HG03342 (cell line): Measurements from ENCODE around the gene DGKQ.

Experiments used
- ATAC-seq: cut with Tn5 transposase; IDR thresholded peaks from one replicate; pipeline ENCODE4 v1.9.1; 2021; ENCODE audit warnings: mild to moderate bottlenecking, moderate library complexity; ENCODE audit not compliant: unreplicated experiment

The DGKQ gene

DNA sequence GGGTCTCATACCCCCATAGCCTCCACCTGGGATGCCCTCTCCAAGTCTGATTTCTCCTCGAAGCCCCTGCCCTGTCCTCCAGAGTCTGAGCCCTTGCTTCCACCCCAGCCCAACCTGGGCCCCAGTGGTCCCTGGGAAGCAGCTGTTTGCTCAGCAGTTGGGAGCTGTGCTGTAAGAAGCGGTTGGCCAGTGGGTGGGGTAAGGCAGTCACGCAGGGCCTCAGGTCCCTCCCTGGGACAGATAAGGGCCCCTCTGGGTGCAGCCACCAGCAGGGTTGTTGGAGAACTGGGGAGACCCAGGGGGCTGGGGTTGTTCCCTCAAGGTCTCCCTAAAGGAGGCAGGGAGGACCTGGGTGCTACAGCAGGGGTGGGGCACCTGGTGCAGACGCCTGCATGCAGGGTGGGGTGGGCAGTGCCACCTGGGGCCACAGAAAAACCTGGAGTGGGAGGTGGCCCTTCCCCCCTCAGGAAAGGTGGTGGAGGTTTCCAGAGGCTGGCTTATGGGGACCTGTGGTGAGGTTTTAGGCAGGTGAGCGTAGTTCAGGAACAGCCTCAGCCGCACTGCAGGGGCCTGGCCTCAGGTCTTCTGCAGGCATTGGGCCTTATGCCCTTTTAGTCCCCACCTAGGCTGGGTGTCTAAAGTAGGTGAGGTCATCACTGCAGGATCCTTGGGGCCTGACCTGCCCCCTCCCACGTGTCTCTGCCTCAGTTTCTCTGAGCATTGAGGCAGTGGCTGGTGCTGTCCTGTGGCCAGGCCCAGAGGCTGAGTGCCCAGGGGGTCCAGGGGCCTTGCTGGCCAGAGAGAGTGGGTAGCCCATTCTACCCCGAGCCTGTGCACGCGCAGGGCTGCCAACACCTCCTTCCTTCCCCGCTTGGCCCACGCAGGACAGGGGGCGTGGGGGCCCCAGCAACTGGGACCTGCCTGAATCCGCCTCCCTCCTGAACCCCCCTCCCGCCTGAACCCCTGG, 22.9 kb upstream of the DGKQ start:
- no peak for ATAC-seq

DNA sequence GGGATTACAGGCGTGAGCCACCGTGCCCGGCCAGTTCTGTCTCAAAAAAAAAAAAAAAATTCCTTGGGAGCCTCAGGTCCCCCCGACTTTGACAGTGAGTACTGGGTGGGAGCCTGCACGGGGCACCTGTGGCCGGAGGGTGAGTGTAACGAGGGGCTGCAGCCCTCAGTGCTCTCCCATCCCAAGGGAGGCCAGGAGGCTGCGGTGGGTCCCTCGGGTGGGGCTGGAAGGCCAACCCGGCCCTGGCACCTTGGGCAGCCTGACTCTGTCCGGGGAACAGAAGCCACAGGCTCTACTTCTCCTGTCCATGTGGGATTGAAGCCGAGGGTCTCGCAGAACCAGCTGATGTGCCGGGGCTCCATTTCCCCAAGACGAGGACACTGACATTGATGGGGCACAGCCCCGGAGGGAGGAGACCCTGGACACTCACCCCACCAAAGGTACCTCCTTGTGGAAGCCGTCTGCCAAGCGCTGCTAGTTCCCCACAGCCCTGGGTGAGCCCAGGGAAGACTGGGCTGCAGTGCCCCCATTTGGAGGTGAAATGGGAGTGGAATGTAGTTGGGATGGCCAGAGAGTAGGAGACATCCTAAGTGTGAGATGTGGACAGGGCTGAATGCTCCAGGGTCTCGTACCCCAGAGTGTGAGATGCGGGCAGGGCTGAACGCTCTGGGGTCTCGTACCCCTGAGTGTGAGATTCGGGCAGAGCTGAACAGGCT, 22.1 kb upstream of the DGKQ start:
- ATAC-seq, result no peak

DNA sequence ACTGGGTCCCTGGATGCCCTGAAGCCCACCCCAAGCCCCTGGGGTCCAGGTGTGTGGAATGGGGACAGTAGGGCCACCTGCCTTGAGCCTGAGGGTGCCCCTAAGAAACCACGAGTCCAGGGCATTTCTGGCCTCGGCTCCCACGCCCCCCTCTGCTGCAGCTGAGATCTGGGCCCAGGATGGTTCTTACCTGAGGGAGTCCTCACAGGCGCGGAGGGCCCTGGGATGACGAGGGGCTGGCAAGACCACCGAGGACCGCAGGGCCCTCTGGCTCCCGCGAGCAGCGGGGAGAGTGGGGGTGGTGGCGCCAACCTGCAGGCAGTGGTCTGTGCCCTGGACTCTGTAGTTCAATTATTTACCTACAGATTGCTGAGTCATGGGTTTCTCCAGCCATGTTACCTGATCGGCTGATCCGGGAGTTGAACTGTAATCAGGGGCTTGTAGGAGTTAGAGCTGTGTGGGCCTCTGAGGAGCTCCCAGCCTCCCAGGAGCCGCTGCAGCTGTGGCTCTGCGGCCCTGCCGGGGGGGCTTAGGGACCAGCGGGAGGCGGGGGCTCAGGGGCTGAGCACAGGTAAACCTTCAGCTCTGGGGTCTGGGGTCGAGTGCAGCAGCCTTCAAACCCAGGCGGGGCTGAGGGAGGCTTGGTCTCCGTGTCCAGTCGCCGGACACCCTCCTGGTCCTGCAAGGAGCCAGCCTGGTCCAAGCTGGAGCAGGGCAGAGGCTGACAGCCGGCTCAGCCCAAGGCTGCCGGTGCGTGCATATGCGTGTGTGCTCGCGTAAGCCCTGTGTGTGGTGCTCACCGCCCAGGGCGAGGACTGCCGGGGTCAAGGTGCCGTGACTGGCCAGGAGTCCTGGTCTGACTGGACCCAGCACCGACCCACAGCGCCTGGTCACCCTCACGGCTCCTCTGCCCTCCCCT, 20.0 kb upstream of the DGKQ start, which contains the start of gene SLC26A1:
SLC26A1 (minus strand) TSS at position 294 of the 919 bp plus-strand sequence. CDS start 1,701 bp downstream, outside the sequence.
- no peak for ATAC-seq

DNA sequence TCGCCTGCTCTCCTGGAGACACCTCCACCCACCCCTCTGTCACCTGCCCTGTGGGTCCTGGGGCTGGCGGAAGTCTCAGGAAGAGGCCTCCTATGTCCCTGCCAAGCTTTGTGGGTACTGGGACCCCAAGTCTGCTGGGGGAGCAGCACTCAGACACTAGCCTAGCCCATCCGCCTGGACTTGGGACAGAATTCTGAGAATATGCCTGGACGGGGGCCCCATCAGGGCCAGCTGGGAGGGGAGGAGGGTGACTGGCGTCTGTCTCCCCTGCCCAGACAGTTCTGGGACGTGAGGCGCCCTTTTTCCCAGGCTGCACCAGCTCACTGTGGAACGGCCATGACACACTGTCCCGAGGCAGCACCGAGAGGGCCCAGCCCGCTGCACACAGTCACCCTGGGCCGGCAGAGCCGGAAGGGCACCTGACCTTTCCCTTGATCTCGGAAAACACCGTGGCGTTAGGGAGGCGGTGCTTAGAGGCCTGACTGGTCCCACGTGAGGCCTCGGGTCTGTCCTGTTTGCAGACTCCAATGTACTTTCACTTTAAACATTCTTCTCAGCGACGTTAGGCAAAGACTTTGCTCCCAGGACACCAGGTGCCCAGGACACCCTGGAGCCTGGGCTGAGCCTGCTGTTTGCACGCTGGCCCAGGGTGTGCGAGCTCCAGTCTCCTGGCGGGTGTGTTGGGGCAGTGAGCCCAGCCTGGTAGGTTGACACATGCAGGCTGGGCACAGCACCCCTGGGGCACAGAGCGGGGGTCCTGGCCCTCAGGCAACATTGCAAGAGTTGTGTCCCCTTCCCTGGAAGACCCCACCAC, 19.1 kb upstream of the DGKQ start:
- no peak for ATAC-seq

GRCh38 chr4:991451-992296, 18.3 kb upstream of the DGKQ start:
- no peak for ATAC-seq

DNA sequence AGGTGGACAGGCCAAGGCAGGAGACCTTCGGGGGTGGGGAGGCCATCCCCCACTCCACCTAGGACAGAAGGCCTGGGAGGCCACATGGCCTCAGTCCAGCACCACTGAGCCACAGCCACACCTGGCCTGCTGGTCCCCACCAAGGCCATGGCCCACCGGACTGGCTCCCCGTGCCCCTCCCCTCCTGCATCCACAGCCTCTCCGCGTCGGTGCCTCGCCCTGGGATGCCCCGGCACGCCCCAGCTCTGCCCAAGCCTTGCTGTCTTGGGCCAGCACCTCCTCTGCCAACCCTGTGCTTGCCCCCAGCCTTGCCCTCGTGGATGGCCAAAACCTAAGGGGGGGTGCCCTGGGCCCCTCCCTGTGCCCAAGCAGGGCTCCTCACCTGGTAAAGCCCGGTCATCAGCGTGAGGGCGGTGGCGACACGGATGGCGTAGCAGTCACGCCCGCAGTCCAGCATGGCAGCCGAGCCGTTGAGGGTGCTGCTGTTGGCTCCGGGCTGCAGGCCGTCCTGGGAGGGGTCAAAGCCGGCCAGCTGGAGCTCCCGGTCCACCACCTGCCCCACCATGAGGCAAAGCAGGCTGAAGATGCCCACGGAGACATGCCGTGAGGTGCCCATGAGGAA, 17.5 kb upstream of the DGKQ start:
- no peak for ATAC-seq

DNA sequence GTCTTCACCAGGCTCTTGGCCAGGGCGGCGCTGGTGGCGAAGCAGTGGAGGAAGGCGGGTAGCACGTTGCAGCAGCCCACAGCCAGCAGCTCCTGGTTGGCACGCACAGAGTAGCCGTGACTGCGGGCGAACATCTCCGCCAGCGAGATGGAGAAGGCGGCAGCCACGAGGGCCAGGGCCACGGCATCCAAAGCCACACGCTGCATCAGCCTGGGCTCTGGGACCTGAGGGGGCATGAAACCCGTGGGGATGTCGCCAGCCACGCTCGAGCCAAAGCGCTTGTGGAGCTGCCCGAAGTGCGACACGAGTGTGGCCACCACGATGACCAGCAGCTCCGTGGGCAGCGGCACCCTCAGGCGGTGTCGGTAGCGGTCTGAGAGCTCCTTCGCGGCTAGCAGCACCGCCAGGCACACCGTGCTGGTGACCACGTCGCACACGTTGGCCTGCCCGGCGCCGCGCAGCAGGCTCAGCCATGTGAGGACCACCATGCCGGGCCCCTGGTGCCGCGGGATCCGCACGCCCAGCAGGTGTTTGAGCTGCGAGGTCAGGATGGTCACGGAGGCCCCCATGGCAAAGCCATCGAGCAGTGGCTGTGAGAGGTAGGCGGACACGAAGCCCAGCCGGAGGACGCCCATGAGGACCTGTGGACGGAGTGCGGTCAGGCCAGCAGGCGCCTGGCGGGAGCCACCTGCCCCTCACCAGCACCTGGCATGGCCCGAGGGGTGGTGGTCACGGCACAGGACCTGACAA, 16.5 kb upstream of the DGKQ start:
- no peak for ATAC-seq

DNA sequence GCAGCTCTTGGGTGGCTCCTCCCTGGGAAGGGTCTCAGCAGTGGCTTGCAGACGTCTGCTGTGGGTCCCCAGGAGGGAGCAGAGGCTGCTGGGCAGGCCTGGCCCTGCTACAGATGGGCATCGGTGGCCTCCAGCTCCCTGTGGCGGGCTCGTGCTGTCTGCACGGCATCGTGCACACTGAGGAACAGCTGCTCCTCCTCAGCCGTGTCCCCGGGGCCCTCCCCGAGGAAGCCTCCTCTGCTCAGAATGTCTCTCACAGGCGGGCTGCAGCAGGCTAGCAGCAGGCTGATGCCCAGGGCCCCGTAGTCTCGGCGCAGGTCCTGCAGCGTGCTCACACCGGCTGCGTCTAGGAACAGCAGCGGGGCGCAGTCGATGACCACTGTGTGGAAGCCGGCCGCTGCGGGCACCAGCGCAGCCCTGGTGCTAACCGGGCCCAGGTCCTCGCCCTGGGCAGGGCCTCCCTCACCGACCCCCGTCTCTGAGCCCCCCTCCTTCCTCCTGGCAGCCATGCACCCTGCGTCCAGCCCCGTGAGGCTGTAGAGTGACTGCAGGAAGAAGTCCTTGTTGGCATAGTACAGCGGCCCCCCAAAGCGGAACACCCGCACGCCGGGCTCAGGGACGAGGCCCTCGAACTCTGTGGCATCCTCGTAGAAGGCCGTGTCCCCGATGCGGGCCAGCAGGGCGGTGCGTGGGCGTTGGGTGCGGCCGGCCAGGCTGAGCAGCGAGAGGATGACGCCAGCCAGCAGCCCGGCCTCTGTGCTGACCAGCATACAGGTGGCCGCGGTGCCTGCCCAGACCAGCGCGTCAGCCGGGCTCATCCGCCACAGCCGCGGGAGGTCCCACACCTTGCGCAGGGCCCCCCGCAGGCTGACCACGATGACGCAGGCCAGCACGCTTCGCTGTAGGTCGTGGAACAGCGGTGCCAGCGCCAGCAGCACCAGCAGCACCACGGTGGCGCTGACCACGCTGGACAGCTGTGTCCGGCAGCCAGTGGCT, 15.7 kb upstream of the DGKQ start:
- ATAC-seq, result no peak

GRCh38 chr4:987624-988513, 14.5 kb upstream of the DGKQ start:
- no peak for ATAC-seq

GRCh38 chr4:986879-987623, 13.7 kb upstream of the DGKQ start, which contains the start of gene IDUA:
TSS of gene IDUA (plus strand) at chr4:987044. CDS start at chr4:987085, 41 bp downstream.
- ATAC-seq, result peak; percentile 72

DNA sequence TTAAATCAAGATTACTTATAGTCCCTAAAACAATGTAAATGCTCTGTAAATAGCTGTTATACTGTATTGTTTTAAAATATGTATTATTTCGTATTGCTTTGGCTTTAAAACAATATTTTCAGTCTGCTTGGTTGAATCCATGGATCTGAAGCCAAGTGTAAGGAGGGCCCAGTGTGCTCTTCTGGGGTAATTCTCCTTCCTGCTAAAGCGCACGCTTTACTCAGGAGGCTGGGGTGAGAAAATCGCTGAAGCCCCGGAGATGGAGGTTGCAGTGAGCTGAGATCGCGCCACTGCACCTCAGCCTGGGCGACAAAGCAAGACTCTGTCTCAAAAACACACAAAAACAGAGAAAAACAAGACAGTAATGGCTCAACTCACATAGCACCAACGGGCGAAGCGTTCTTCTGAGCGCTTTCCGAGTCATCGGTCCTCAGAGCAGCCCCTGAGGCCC, 13.1 kb upstream of the DGKQ start:
- peak; percentile 23 for ATAC-seq

GRCh38 chr4:985123-985830, 11.9 kb upstream of the DGKQ start:
- no peak for ATAC-seq

DNA sequence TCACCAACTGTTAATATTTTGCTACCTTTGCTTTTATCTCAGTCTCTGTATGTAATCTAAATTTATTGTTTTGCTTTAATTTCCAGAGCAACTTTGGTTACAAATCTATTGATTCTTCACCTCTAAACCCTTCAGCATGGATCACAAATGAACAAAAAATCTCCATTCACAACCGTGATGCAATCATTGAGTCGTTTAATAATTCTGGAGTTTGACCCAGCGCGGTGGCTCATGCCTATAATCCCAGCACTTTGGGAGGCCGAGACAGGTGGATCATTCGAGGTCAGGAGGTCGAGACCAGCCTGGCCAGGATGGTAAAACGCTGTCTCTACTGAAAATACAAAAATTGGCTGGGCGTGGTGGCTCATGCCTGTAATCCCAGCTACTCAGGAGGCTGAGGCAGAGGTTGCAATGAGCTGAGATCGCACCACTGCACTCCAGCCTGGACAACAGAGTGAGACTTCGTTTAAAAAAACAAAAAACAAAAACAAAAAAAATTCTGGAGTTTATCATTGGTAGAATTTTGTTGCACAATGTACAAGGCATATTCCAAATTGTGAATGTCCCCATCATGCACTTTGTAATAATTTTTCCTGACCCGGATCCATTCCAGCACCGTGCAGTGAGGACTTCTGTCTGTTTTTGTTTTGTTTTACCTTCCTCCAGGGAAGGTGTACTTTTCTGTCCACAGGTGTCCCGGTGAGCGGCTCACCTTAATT, 11.1 kb upstream of the DGKQ start:
- ATAC-seq, result no peak

DNA sequence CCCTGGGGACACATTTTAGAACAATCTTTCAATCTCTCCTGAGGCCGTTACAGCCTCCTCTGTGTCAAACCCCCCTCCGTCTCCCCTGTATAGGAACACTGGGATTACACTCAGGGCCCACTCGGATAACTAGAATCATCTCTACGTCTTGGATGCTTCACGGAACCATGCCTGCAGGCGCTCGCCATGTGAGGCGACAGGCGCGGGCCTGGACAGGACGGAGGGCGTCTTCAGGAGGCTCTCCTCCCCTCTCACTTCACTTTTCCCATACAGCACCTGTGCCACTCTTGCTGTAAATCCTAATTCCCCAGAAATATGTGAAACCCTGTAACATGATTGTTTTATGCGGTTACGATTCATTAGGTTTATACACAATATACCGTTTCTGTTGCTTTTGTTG, 9.4 kb upstream of the DGKQ start:
- no peak for ATAC-seq
